ENCODE results near the gene MPL. TPM values are rescaled to one million over a fixed set of nuclear protein-coding genes. Genes with fewer than 3 reads are reported as not detected.

Gene MPL
- total and polyA plus RNA-seq, 10 of the 15 experiments (the other 5 are each of a cell fraction or from before 2014, with no cell fraction given) = not detected

DNA sequence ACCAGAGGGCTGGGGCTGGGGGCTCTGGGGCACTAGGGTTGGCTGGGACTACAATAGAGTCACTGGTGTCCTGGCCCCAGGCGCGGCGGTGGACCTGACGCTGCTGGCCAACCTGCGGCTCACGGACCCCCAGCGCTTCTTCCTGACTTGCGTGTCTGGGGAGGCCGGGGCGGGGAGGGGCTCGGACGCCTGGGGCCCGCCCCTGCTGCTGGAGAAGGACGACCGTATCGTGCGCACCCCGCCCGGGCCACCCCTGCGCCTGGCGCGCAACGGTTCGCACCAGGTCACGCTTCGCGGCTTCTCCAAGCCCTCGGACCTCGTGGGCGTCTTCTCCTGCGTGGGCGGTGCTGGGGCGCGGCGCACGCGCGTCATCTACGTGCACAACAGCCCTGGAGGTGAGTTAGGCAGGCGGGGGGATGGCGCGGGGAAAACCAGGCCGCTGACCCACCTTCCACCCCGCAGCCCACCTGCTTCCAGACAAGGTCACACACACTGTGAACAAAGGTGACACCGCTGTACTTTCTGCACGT, 32.8 kb upstream of the MPL start:
- TF ChIP-seq ASH2L (IDR thresholded peaks at IDR 0.05; ENCODE audit: borderline replicate concordance, low read depth) (no peak), TARDBP (IDR thresholded peaks at IDR 0.05; ENCODE audit: borderline replicate concordance) (no peak), ZNF207 (IDR thresholded peaks at IDR 0.05; ENCODE audit: borderline replicate concordance) (no peak), SREBF2 (IDR thresholded peaks at IDR 0.05; ENCODE audit: low read length) (no peak), ZNF24 (IDR thresholded peaks at IDR 0.05) (no peak), NFXL1 (IDR thresholded peaks at IDR 0.05; ENCODE audit: borderline replicate concordance) (no peak), RCOR1 (conservative IDR thresholded peaks at IDR 0.05; ENCODE audit: low read depth, low read length) (no peak), SUPT20H (IDR thresholded peaks at IDR 0.05; ENCODE audit: borderline replicate concordance, control insufficient read depth, low read depth, low read length) (no peak), SPI1 (IDR thresholded peaks at IDR 0.05; ENCODE audit: borderline replicate concordance, insufficient read depth, low read depth, low read length) (no peak), TCF7 (IDR thresholded peaks at IDR 0.05; ENCODE audit: borderline replicate concordance) (no peak), KAT2A (conservative IDR thresholded peaks at IDR 0.05; ENCODE audit: control insufficient read depth, low read depth, low read length) (no peak)
- TF ChIP-seq, protein P1, sequence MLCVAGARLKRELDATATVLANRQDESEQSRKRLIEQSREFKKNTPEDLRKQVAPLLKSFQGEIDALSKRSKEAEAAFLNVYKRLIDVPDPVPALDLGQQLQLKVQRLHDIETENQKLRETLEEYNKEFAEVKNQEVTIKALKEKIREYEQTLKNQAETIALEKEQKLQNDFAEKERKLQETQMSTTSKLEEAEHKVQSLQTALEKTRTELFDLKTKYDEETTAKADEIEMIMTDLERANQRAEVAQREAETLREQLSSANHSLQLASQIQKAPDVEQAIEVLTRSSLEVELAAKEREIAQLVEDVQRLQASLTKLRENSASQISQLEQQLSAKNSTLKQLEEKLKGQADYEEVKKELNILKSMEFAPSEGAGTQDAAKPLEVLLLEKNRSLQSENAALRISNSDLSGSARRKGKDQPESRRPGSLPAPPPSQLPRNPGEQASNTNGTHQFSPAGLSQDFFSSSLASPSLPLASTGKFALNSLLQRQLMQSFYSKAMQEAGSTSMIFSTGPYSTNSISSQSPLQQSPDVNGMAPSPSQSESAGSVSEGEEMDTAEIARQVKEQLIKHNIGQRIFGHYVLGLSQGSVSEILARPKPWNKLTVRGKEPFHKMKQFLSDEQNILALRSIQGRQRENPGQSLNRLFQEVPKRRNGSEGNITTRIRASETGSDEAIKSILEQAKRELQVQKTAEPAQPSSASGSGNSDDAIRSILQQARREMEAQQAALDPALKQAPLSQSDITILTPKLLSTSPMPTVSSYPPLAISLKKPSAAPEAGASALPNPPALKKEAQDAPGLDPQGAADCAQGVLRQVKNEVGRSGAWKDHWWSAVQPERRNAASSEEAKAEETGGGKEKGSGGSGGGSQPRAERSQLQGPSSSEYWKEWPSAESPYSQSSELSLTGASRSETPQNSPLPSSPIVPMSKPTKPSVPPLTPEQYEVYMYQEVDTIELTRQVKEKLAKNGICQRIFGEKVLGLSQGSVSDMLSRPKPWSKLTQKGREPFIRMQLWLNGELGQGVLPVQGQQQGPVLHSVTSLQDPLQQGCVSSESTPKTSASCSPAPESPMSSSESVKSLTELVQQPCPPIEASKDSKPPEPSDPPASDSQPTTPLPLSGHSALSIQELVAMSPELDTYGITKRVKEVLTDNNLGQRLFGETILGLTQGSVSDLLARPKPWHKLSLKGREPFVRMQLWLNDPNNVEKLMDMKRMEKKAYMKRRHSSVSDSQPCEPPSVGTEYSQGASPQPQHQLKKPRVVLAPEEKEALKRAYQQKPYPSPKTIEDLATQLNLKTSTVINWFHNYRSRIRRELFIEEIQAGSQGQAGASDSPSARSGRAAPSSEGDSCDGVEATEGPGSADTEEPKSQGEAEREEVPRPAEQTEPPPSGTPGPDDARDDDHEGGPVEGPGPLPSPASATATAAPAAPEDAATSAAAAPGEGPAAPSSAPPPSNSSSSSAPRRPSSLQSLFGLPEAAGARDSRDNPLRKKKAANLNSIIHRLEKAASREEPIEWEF (IDR thresholded peaks at IDR 0.05; ENCODE audit: insufficient replicate concordance, low read depth, low read length) = no peak
- TF ChIP-seq, protein P2, sequence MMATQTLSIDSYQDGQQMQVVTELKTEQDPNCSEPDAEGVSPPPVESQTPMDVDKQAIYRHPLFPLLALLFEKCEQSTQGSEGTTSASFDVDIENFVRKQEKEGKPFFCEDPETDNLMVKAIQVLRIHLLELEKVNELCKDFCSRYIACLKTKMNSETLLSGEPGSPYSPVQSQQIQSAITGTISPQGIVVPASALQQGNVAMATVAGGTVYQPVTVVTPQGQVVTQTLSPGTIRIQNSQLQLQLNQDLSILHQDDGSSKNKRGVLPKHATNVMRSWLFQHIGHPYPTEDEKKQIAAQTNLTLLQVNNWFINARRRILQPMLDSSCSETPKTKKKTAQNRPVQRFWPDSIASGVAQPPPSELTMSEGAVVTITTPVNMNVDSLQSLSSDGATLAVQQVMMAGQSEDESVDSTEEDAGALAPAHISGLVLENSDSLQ (IDR thresholded peaks at IDR 0.05) = no peak
- TF ChIP-seq, protein P3, sequence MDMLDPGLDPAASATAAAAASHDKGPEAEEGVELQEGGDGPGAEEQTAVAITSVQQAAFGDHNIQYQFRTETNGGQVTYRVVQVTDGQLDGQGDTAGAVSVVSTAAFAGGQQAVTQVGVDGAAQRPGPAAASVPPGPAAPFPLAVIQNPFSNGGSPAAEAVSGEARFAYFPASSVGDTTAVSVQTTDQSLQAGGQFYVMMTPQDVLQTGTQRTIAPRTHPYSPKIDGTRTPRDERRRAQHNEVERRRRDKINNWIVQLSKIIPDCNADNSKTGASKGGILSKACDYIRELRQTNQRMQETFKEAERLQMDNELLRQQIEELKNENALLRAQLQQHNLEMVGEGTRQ (IDR thresholded peaks at IDR 0.05; ENCODE audit: borderline replicate concordance, low read depth, low read length) = no peak
- FAIRE-seq (no peak), ATAC-seq (no peak), DNase-seq (ENCODE audit: low read depth, low spot score) (no peak)
- no peaks in the 10 kb centered on the region for H3K27me3 ChIP-seq (replicated peaks in 1 of 2; ENCODE audit: control insufficient read depth in 2 of 2, insufficient read depth in 2 of 2, low read length in 1 of 2)
- H3K27ac ChIP-seq (ENCODE audit: control insufficient read depth, insufficient read depth) = no peak overlapping the region
- H3K36me3 ChIP-seq (ENCODE audit: control insufficient read depth in 2 of 2, insufficient read depth in 2 of 2, low read length in 1 of 2) = no peaks in the 10 kb centered on the region
- H3K4me3 ChIP-seq = no peak overlapping the region
- H3K4me1 ChIP-seq (ENCODE audit: control insufficient read depth, insufficient read depth, low read length) = no peaks in the 10 kb centered on the region
- no peaks in the 10 kb centered on the region for H4K20me1 ChIP-seq (ENCODE audit: control insufficient read depth, insufficient read depth)
- no peaks in the 10 kb centered on the region for H3K9me3 ChIP-seq (replicated peaks; ENCODE audit: control insufficient read depth, insufficient read depth, low read length)
- BruUV-seq (replicated peaks) = no TSS peak
- H3K4me2 ChIP-seq (ENCODE audit: control insufficient read depth, insufficient read depth) = no peak overlapping the region
- H2AFZ ChIP-seq (ENCODE audit: control insufficient read depth, low read depth, low read length) = no peak overlapping the region
- no peak overlapping the region for H3K9ac ChIP-seq (ENCODE audit: control insufficient read depth, insufficient read depth, low read length)
- POLR2A ChIA-PET = no interaction called here
- in situ Hi-C loops (cut with MboI) = no loop called here
- no peaks in the 10 kb centered on the region for H3K79me2 ChIP-seq (ENCODE audit: control insufficient read depth, insufficient read depth, low read length)
- WGBS (ENCODE audit: insufficient coverage, insufficient replicate concordance, low lambda C conversion rate, missing lambda C conversion rate) = 72% methylated on average over 45 of the region's 46 CpGs
- CTCF ChIA-PET = no interaction called here
- intact Hi-C loops (cut with micrococcal nuclease; ENCODE audit: unreplicated experiment) = no loop called here
- RAD21 ChIA-PET (ENCODE audit: unreplicated experiment) = no interaction called here
- SMC1A ChIA-PET (ENCODE audit: uncharacterized antibody, unreplicated experiment) = no interaction called here

Data from GM12878 (cell line).